ENCODE results near the gene CDHR4.
"Not testable (repeated sequence)": the region's sequence is repeated elsewhere in the genome, so short reads cannot be mapped to it uniquely, and the experiment has no call there.

Gene CDHR4

GRCh38 chr3:49799761-49800160, at the start of gene CDHR4:
TSS of gene CDHR4 (minus strand) at chr3:49799873. CDS start at chr3:49799812, 61 bp downstream.
- no peak for DNase-seq (ENCODE audit: low spot score)

- no peak for DNase-seq (ENCODE audit: low spot score)
These were observed 46.0 kb upstream of the CDHR4 start for GRCh38 chr3:49845694-49846093.

- DNase-seq (ENCODE audit: low spot score) = no peak
These were observed 45.0 kb upstream of the CDHR4 start for GRCh38 chr3:49844464-49845183.

GRCh38 chr3:49842843-49843517, 43.3 kb upstream of the CDHR4 start:
- DNase-seq (ENCODE audit: low spot score) = no peak

GRCh38 chr3:49841806-49842205, 42.1 kb upstream of the CDHR4 start:
- DNase-seq (ENCODE audit: low spot score) = no peak

- DNase-seq (ENCODE audit: low spot score) = peak; percentile 28
These were observed 41.5 kb upstream of the CDHR4 start for GRCh38 chr3:49841126-49841696.

GRCh38 chr3:49840388-49840787, 40.7 kb upstream of the CDHR4 start:
- no peak for DNase-seq (ENCODE audit: low spot score)

- DNase-seq (ENCODE audit: low spot score) = peak; percentile 66
These were observed 39.6 kb upstream of the CDHR4 start for GRCh38 chr3:49839193-49839809.

GRCh38 chr3:49831341-49831740, 31.7 kb upstream of the CDHR4 start:
- DNase-seq (ENCODE audit: low spot score) = no peak

GRCh38 chr3:49826016-49826415, 26.3 kb upstream of the CDHR4 start:
- DNase-seq (ENCODE audit: low spot score) = no peak

GRCh38 chr3:49823131-49823530, 23.5 kb upstream of the CDHR4 start:
- DNase-seq (ENCODE audit: low spot score) = not testable (repeated sequence)

- DNase-seq (ENCODE audit: low spot score) = no peak
These were observed 14.0 kb upstream of the CDHR4 start, which contains the start of gene UBA7 for GRCh38 chr3:49813497-49814174. TSS of gene UBA7 (minus strand) at chr3:49813953. CDS start at chr3:49813787, 166 bp downstream.

GRCh38 chr3:49812916-49813496, 13.3 kb upstream of the CDHR4 start:
- DNase-seq (ENCODE audit: low spot score) = no peak

GRCh38 chr3:49807431-49808114, 7.9 kb upstream of the CDHR4 start:
- no peak for DNase-seq (ENCODE audit: low spot score)

- no peak for DNase-seq (ENCODE audit: low spot score)
These were observed 7.2 kb upstream of the CDHR4 start for GRCh38 chr3:49806850-49807249.

- no peak for DNase-seq (ENCODE audit: low spot score)
These were observed 6.4 kb upstream of the CDHR4 start for GRCh38 chr3:49805897-49806701.

GRCh38 chr3:49805367-49805782, 5.7 kb upstream of the CDHR4 start:
- DNase-seq (ENCODE audit: low spot score) = no peak

- DNase-seq (ENCODE audit: low spot score) = no peak
These were observed 4.7 kb upstream of the CDHR4 start for GRCh38 chr3:49804141-49805041.

- DNase-seq (ENCODE audit: low spot score) = no peak
These were observed 3.9 kb upstream of the CDHR4 start for GRCh38 chr3:49803465-49804140.
